ENCODE data around the gene FOXN3. TPM values are rescaled to one million over a fixed set of nuclear protein-coding genes. Genes with fewer than 3 reads are reported as not detected.

FOXN3 gene
- total and polyA plus RNA-seq, 2 donors (not counting 1 experiment from before 2014, with no cell fraction given): 27.9 to 33.3 TPM

- Histone ChIP-seq H2AFZ (ENCODE audit: low read length) (no peak overlapping the region), H3K9me3 (ENCODE audit: control insufficient read depth, insufficient read depth, low read depth, low read length) (no peaks in the 10 kb centered on the region), H3K4me3 (replicated peaks in 1 of 4; ENCODE audit: control extremely low read depth in 1 of 4, insufficient read depth in 1 of 4, low read depth in 3 of 4, low read length in 4 of 4) (no peak overlapping the region), H3K4me1 (ENCODE audit: control insufficient read depth, extremely low read depth, insufficient read depth, low read length) (peaks cover 4% of the 10 kb centered on the region), H3K27ac (ENCODE audit: insufficient read depth, low read length) (no peak overlapping the region), H3K4me2 (ENCODE audit: extremely low read depth, insufficient read depth, low read length) (no peak overlapping the region), H3K36me3 (ENCODE audit: control insufficient read depth, insufficient read depth, low read length) (no peaks in the 10 kb centered on the region), H4K20me1 (ENCODE audit: control insufficient read depth, extremely low read depth, insufficient read depth, low read length) (no peaks in the 10 kb centered on the region), H3K9ac (ENCODE audit: insufficient read depth, low read length) (no peak overlapping the region), H3K27me3 (ENCODE audit: control insufficient read depth, insufficient read depth, low read length) (no peaks in the 10 kb centered on the region), H3K79me2 (ENCODE audit: control insufficient read depth, insufficient read depth, low read length) (no peaks in the 10 kb centered on the region)
- no peak for TF ChIP-seq CTCF (conservative IDR thresholded peaks at IDR 0.05 in 1 of 2, IDR thresholded peaks at IDR 0.05 in 1 of 2; ENCODE audit: low read depth in 1 of 2, low read length in 2 of 2)
- TF ChIP-seq EZH2 (IDR thresholded peaks at IDR 0.05; ENCODE audit: low read length, missing control alignments): no peak
- DNase-seq (ENCODE audit: low read depth in 2 of 2): no peak
Observed at GRCh38 chr14:89324501-89325298, 92.3 kb downstream of the FOXN3 start.

GRCh38 chr14:89320381-89321000 is 96.5 kb downstream of the FOXN3 start:
- Histone ChIP-seq H3K4me1 (ENCODE audit: control insufficient read depth, extremely low read depth, insufficient read depth, low read length) (no peaks in the 10 kb centered on the region), H3K9me3 (ENCODE audit: control insufficient read depth, insufficient read depth, low read depth, low read length) (no peaks in the 10 kb centered on the region), H3K27ac (ENCODE audit: insufficient read depth, low read length) (no peak overlapping the region), H3K4me3 (replicated peaks in 1 of 4; ENCODE audit: control extremely low read depth in 1 of 4, insufficient read depth in 1 of 4, low read depth in 3 of 4, low read length in 4 of 4) (no peak overlapping the region), H3K36me3 (ENCODE audit: control insufficient read depth, insufficient read depth, low read length) (no peaks in the 10 kb centered on the region), H3K27me3 (ENCODE audit: control insufficient read depth, insufficient read depth, low read length) (no peaks in the 10 kb centered on the region), H3K9ac (ENCODE audit: insufficient read depth, low read length) (no peak overlapping the region), H3K4me2 (ENCODE audit: extremely low read depth, insufficient read depth, low read length) (no peak overlapping the region), H2AFZ (ENCODE audit: low read length) (no peak overlapping the region), H3K79me2 (ENCODE audit: control insufficient read depth, insufficient read depth, low read length) (no peaks in the 10 kb centered on the region), H4K20me1 (ENCODE audit: control insufficient read depth, extremely low read depth, insufficient read depth, low read length) (no peaks in the 10 kb centered on the region)
- TF ChIP-seq EZH2 (IDR thresholded peaks at IDR 0.05; ENCODE audit: low read length, missing control alignments) (no peak), CTCF (conservative IDR thresholded peaks at IDR 0.05 in 1 of 2, IDR thresholded peaks at IDR 0.05 in 1 of 2; ENCODE audit: low read depth in 1 of 2, low read length in 2 of 2) (no peak)
- DNase-seq (ENCODE audit: low read depth in 2 of 2): peak in 1 of 2 donors; percentile 52

GRCh38 chr14:89319687-89320086 is 97.3 kb downstream of the FOXN3 start:
- H3K27me3 ChIP-seq (ENCODE audit: control insufficient read depth, insufficient read depth, low read length): no peaks in the 10 kb centered on the region
- no peaks in the 10 kb centered on the region for H3K79me2 ChIP-seq (ENCODE audit: control insufficient read depth, insufficient read depth, low read length)
- H3K4me1 ChIP-seq (ENCODE audit: control insufficient read depth, extremely low read depth, insufficient read depth, low read length): no peaks in the 10 kb centered on the region
- no peak overlapping the region for H3K27ac ChIP-seq (ENCODE audit: insufficient read depth, low read length)
- TF ChIP-seq CTCF (conservative IDR thresholded peaks at IDR 0.05 in 1 of 2, IDR thresholded peaks at IDR 0.05 in 1 of 2; ENCODE audit: low read depth in 1 of 2, low read length in 2 of 2) (no peak), EZH2 (IDR thresholded peaks at IDR 0.05; ENCODE audit: low read length, missing control alignments) (no peak)
- H3K9ac ChIP-seq (ENCODE audit: insufficient read depth, low read length): no peak overlapping the region
- no peaks in the 10 kb centered on the region for H4K20me1 ChIP-seq (ENCODE audit: control insufficient read depth, extremely low read depth, insufficient read depth, low read length)
- H3K9me3 ChIP-seq (ENCODE audit: control insufficient read depth, insufficient read depth, low read depth, low read length): no peaks in the 10 kb centered on the region
- H3K4me3 ChIP-seq (replicated peaks in 1 of 4; ENCODE audit: control extremely low read depth in 1 of 4, insufficient read depth in 1 of 4, low read depth in 3 of 4, low read length in 4 of 4): no peak overlapping the region
- H2AFZ ChIP-seq (ENCODE audit: low read length): no peak overlapping the region
- no peak for DNase-seq (ENCODE audit: low read depth in 2 of 2)
- no peaks in the 10 kb centered on the region for H3K36me3 ChIP-seq (ENCODE audit: control insufficient read depth, insufficient read depth, low read length)
- H3K4me2 ChIP-seq (ENCODE audit: extremely low read depth, insufficient read depth, low read length): no peak overlapping the region
